Measurements from ENCODE around the gene PGBD1. TPM values are rescaled to one million over a fixed set of nuclear protein-coding genes. Genes with fewer than 3 reads are reported as not detected.

Gene PGBD1
- total and polyA plus RNA-seq, 2 donors (not counting 1 experiment from before 2014, with no cell fraction given): 0.55 to 2.4 TPM

GRCh38 chr6:28274888-28275287 lies 6.5 kb upstream of the PGBD1 start:
- H3K4me3 Mint-ChIP-seq: no peak overlapping the region
- intact Hi-C loops (cut with micrococcal nuclease): no loop called here
- no peak overlapping the region for H3K27ac Mint-ChIP-seq
- no peak for TF ChIP-seq EZH2 (IDR thresholded peaks at IDR 0.05; ENCODE audit: borderline replicate concordance, insufficient read depth, low read depth, low read length, poor library complexity, severe bottlenecking)
- TF ChIP-seq, protein P1, sequence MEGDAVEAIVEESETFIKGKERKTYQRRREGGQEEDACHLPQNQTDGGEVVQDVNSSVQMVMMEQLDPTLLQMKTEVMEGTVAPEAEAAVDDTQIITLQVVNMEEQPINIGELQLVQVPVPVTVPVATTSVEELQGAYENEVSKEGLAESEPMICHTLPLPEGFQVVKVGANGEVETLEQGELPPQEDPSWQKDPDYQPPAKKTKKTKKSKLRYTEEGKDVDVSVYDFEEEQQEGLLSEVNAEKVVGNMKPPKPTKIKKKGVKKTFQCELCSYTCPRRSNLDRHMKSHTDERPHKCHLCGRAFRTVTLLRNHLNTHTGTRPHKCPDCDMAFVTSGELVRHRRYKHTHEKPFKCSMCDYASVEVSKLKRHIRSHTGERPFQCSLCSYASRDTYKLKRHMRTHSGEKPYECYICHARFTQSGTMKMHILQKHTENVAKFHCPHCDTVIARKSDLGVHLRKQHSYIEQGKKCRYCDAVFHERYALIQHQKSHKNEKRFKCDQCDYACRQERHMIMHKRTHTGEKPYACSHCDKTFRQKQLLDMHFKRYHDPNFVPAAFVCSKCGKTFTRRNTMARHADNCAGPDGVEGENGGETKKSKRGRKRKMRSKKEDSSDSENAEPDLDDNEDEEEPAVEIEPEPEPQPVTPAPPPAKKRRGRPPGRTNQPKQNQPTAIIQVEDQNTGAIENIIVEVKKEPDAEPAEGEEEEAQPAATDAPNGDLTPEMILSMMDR (IDR thresholded peaks at IDR 0.05): no peak
- no peak overlapping the region for H2AFZ ChIP-seq (ENCODE audit: insufficient read depth, low read depth, low read length, poor library complexity, severe bottlenecking)
- peaks cover 15 to 58% of the 10 kb centered on the region in 2 experiments for H3K36me3 ChIP-seq (replicated peaks in 1 of 2; ENCODE audit: control extremely low read depth in 1 of 2, control insufficient read depth in 1 of 2, extremely low read depth in 1 of 2, insufficient read depth in 2 of 2, low read length in 1 of 2)
- ChIA-PET CTCF (no interaction called here), POLR2A (no interaction called here)
- H3K4me1 Mint-ChIP-seq: peaks cover 4% of the 10 kb centered on the region
- no peak for DNase-seq
- no peak overlapping the region for H3K4me3 ChIP-seq (ENCODE audit: control extremely low read depth in 1 of 5, extremely low read depth in 1 of 5, insufficient read depth in 1 of 5, low read depth in 2 of 5, low read length in 4 of 5)
- no peaks in the 10 kb centered on the region for H3K9me3 Mint-ChIP-seq (ENCODE audit: insufficient read depth)
- no peak overlapping the region for H3K9ac ChIP-seq (ENCODE audit: low read length)
- no peaks in the 10 kb centered on the region for H3K4me1 ChIP-seq (ENCODE audit: control insufficient read depth in 2 of 2, insufficient read depth in 2 of 2, low read length in 2 of 2)
- ATAC-seq (ENCODE audit: low read depth): no peak
- H3K9me3 ChIP-seq (ENCODE audit: control extremely low read depth in 1 of 3, control insufficient read depth in 2 of 3, insufficient read depth in 1 of 3, low read length in 2 of 3): no peaks in the 10 kb centered on the region
- H3K27me3 Mint-ChIP-seq: no peaks in the 10 kb centered on the region
- H3K27ac ChIP-seq (ENCODE audit: low read length in 2 of 2): no peak overlapping the region
- H4K20me1 ChIP-seq (ENCODE audit: control insufficient read depth, insufficient read depth, low read length, poor library complexity, severe bottlenecking): no peaks in the 10 kb centered on the region
- no peaks in the 10 kb centered on the region for H3K27me3 ChIP-seq (replicated peaks in 1 of 4; ENCODE audit: control extremely low read depth in 1 of 4, control insufficient read depth in 3 of 4, insufficient read depth in 4 of 4, low read length in 3 of 4)
- H3K4me2 ChIP-seq (replicated peaks; ENCODE audit: low read depth, low read length, poor library complexity, severe bottlenecking): no peak overlapping the region
- H3K79me2 ChIP-seq (ENCODE audit: control insufficient read depth, insufficient read depth, low read length): no peaks in the 10 kb centered on the region

DNA sequence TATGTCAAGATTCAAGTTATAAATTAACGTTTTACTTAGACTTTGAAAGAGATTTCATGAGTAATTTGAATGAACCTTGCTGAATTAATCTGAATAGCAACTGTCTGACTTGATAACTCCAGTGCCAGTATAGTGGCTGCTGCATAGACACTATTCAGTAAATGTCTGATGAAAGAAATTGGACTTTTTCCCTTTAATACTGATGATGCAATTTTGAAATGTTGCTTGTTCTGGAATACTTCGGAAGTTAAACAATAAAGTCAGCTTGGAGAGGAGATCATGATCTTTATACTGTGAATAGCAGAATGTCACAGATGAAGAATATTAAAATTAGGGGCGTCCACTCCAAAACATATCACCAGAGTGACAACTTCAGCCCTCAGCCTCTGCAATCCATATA lies 3.6 kb upstream of the PGBD1 start:
- Histone ChIP-seq H4K20me1 (ENCODE audit: control insufficient read depth, insufficient read depth, low read length, poor library complexity, severe bottlenecking) (no peaks in the 10 kb centered on the region), H3K79me2 (ENCODE audit: control insufficient read depth, insufficient read depth, low read length) (no peaks in the 10 kb centered on the region), H3K4me2 (replicated peaks; ENCODE audit: low read depth, low read length, poor library complexity, severe bottlenecking) (no peak overlapping the region), H3K36me3 (replicated peaks in 1 of 2; ENCODE audit: control extremely low read depth in 1 of 2, control insufficient read depth in 1 of 2, extremely low read depth in 1 of 2, insufficient read depth in 2 of 2, low read length in 1 of 2) (peaks cover 15 to 45% of the 10 kb centered on the region in 2 experiments), H3K4me3 (ENCODE audit: control extremely low read depth in 1 of 5, extremely low read depth in 1 of 5, insufficient read depth in 1 of 5, low read depth in 2 of 5, low read length in 4 of 5) (no peak overlapping the region), H3K9me3 (ENCODE audit: control extremely low read depth in 1 of 3, control insufficient read depth in 2 of 3, insufficient read depth in 1 of 3, low read length in 2 of 3) (no peaks in the 10 kb centered on the region), H2AFZ (ENCODE audit: insufficient read depth, low read depth, low read length, poor library complexity, severe bottlenecking) (no peak overlapping the region), H3K9ac (ENCODE audit: low read length) (no peak overlapping the region), H3K27ac (ENCODE audit: low read length in 2 of 2) (no peak overlapping the region), H3K4me1 (ENCODE audit: control insufficient read depth in 2 of 2, insufficient read depth in 2 of 2, low read length in 2 of 2) (peaks cover 7 to 9% of the 10 kb centered on the region in 2 donors), H3K27me3 (replicated peaks in 1 of 4; ENCODE audit: control extremely low read depth in 1 of 4, control insufficient read depth in 3 of 4, insufficient read depth in 4 of 4, low read length in 3 of 4) (peaks cover 0 to 13% (median 8%) of the 10 kb centered on the region in 4 experiments)
- Mint-ChIP-seq H3K9me3 (ENCODE audit: insufficient read depth) (no peaks in the 10 kb centered on the region), H3K4me3 (no peak overlapping the region), H3K27me3 (peaks cover 9% of the 10 kb centered on the region), H3K4me1 (peaks cover 9% of the 10 kb centered on the region), H3K27ac (no peak overlapping the region)
- intact Hi-C loops (cut with micrococcal nuclease): no loop called here
- WGBS (ENCODE audit: insufficient coverage): no CpG with 5 or more reads among the region's 3 CpGs
- DNase-seq: no peak
- no peak for ATAC-seq (ENCODE audit: low read depth)
- TF ChIP-seq EZH2 (IDR thresholded peaks at IDR 0.05; ENCODE audit: borderline replicate concordance, insufficient read depth, low read depth, low read length, poor library complexity, severe bottlenecking): no peak
- TF ChIP-seq, protein P1 (IDR thresholded peaks at IDR 0.05): no peak
- CTCF ChIA-PET: no interaction called here
- POLR2A ChIA-PET: no interaction called here

Data from B cell (primary cell).